ENCODE measurements around the gene PNPLA5. TPM values are rescaled to one million over a fixed set of nuclear protein-coding genes. Genes with fewer than 3 reads are reported as not detected.

The PNPLA5 gene
- total and polyA plus RNA-seq, 8 donors = 0.06 to 0.13 (median 0.08) TPM; not detected in 4

GRCh38 chr22:43854786-43855271 is 37.0 kb downstream of the PNPLA5 start:
- ATAC-seq = no peak

DNA sequence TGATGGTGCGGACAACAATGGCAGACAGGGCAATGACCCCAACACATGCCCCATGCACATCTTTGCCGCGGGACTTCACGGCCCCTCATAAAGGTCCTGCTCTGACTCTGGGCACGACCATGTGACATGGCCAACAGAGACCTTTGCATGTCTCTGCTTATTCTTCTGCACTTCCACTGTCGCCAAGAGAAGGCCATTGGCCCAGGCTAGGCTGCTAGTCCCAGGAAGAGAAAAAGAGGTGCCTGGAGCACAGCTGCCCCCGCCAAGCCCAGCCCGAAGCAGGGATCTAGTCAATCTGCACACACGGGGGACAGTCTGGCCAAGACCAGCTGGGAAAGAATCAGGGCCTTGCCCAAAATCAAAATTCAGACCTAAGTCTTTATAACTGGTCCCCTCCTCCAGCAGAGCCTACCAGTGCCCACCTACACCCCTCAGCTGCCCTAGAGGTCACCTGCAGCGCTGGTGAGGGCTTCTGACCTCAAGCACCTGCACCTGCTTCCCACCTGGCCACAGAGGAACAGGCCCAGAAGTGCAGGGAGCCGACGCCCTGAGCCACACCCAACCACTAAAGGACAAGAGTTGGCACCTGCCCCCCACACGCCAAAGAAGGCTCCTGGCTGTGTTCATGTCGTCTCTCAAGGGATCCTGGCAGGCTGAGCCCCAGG is 37.6 kb downstream of the PNPLA5 start:
- ATAC-seq (no peak), DNase-seq (peak in 2 of 4 donors; percentile 10 to 52)
- intact Hi-C loops (cut with DNase I) = no loop called here
- Histone ChIP-seq H3K4me3 (no peak overlapping the region), H3K27me3 (peaks cover 0 to 59% of the 10 kb centered on the region in 2 donors), H3K4me1 (no peaks in the 10 kb centered on the region), H3K9me3 (peaks cover 0 to 2% of the 10 kb centered on the region in 2 donors), H3K27ac (no peak overlapping the region), H3K36me3 (no peaks in the 10 kb centered on the region)
- TF ChIP-seq, protein P1, sequence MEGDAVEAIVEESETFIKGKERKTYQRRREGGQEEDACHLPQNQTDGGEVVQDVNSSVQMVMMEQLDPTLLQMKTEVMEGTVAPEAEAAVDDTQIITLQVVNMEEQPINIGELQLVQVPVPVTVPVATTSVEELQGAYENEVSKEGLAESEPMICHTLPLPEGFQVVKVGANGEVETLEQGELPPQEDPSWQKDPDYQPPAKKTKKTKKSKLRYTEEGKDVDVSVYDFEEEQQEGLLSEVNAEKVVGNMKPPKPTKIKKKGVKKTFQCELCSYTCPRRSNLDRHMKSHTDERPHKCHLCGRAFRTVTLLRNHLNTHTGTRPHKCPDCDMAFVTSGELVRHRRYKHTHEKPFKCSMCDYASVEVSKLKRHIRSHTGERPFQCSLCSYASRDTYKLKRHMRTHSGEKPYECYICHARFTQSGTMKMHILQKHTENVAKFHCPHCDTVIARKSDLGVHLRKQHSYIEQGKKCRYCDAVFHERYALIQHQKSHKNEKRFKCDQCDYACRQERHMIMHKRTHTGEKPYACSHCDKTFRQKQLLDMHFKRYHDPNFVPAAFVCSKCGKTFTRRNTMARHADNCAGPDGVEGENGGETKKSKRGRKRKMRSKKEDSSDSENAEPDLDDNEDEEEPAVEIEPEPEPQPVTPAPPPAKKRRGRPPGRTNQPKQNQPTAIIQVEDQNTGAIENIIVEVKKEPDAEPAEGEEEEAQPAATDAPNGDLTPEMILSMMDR (IDR thresholded peaks at IDR 0.05) = no peak

More at GRCh38 chr22:43854786-43855271, 37.0 kb downstream of the PNPLA5 start:
- Histone ChIP-seq H3K9me3 (peaks cover 0 to 2% of the 10 kb centered on the region in 2 donors), H3K4me3 (no peak overlapping the region), H3K36me3 (no peaks in the 10 kb centered on the region), H3K27ac (no peak overlapping the region), H3K4me1 (no peaks in the 10 kb centered on the region), H3K27me3 (peaks cover 0 to 60% of the 10 kb centered on the region in 2 donors)
- intact Hi-C loops (cut with DNase I) = no loop called here
- DNase-seq = peak in 1 of 4 donors; percentile 19
- TF ChIP-seq, protein P1 (IDR thresholded peaks at IDR 0.05) = no peak

GRCh38 chr22:43853328-43853931 is 38.4 kb downstream of the PNPLA5 start:
- ATAC-seq = no peak
- intact Hi-C loops (cut with DNase I) = no loop called here

DNA sequence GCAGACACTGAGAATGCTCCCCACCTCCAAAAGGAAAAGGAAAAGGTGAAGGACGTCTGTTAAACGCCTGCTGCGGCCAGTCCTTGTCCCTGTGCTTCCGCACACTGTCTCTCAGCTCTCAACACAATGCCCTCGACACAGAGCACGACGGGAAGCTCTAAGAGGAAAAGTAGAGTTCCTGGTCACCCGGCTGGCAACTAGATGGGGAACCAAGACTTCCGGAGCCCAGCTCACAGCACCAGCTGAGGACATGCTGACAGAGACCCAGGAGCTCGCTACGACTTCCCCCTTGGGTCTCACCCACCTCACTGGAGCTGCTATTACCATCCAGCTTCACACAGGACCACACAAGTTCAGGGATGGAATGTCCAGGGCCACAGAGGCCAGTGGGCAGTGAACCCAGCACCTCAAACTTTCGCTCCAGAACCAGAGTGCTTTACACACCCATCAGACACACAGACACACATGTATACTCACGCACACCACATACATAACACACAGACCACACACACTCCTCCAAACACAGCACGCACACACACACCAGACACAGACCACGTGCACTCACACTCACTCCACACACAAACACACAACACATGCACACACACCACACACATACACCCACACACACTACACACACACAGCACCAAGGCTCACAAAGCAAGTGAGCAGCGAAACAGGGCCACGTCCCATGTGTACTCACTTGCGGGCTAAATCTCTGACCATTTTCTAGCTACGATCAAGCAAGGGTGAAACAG is 39.1 kb downstream of the PNPLA5 start:
- Histone ChIP-seq H3K9me3 (peaks cover 0 to 2% of the 10 kb centered on the region in 2 donors), H3K4me3 (no peak overlapping the region), H3K36me3 (no peaks in the 10 kb centered on the region), H3K27me3 (peaks cover 0 to 53% of the 10 kb centered on the region in 2 donors), H3K27ac (no peak overlapping the region), H3K4me1 (no peaks in the 10 kb centered on the region)
- intact Hi-C loops (cut with DNase I) = no loop called here
- no peak for ATAC-seq
- peak in 1 of 4 donors; percentile 28 for DNase-seq
- TF ChIP-seq, protein P1 (IDR thresholded peaks at IDR 0.05) = no peak

More at GRCh38 chr22:43853328-43853931, 38.4 kb downstream of the PNPLA5 start:
- Histone ChIP-seq H3K4me3 (no peak overlapping the region), H3K27me3 (peaks cover 0 to 56% of the 10 kb centered on the region in 2 donors), H3K27ac (no peak overlapping the region), H3K9me3 (peaks cover 0 to 2% of the 10 kb centered on the region in 2 donors), H3K36me3 (no peaks in the 10 kb centered on the region), H3K4me1 (no peaks in the 10 kb centered on the region)
- peak in 1 of 4 donors; percentile 24 for DNase-seq
- TF ChIP-seq, protein P1 (IDR thresholded peaks at IDR 0.05) = no peak

DNA sequence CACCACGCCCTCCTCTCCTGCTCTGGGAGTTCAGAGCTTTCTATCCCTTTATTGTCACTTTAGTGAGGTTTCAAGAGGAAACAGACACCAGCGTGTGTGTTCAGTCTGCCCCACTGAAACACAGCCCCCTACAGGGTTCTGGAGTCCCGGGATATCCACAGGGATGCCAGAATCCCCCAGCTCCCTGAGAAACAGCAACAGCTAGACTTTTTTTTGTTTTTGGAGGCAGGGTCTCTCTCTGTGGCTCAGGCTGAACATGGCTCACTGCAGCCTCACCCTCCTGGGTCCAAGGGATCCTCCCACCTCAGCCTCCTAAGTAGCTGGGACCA is 39.9 kb downstream of the PNPLA5 start:
- H3K4me1 ChIP-seq = no peaks in the 10 kb centered on the region
- no peaks in the 10 kb centered on the region for H3K36me3 ChIP-seq
- ATAC-seq = no peak
- H3K4me3 ChIP-seq = no peak overlapping the region
- intact Hi-C loops (cut with DNase I) = no loop called here
- peaks cover 0 to 2% of the 10 kb centered on the region in 2 donors for H3K9me3 ChIP-seq
- TF ChIP-seq, protein P1 (IDR thresholded peaks at IDR 0.05) = no peak
- no peak overlapping the region for H3K27ac ChIP-seq
- peak in 1 of 4 donors; percentile 14 for DNase-seq
- peaks cover 0 to 61% of the 10 kb centered on the region in 2 donors for H3K27me3 ChIP-seq

Data from left lung (tissue), 10 donors.